ENCODE data around the gene ISM2. TPM values are rescaled to one million over a fixed set of nuclear protein-coding genes. Genes with fewer than 3 reads are reported as not detected.

Gene ISM2
- polyA plus RNA-seq, 2 of the 4 experiments (the other 2 are of a cell fraction), result 0.10 to 0.21 TPM

DNA sequence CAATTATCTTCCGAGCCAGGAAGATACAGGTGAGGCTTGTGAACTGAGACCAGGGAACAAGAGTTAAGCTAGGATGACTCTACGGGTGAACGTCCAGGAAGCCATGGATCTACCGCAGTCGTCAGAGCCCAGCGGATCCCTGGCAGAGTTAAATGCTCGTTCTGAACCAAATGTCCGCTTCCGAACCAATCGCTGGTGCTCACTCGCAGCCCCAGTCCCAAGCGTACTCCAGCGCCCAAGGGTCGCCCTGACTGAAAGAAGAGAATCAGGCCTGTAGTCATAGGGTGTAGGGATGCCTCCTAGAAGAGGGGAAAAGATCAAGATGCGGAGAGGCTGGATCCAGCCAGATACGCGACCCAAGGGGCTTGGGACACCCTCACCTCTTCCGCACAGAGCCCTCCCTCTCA is 41.5 kb downstream of the ISM2 start (continued):
- no peak for TF ChIP-seq MAX (IDR thresholded peaks at IDR 0.05)
- TF ChIP-seq FOXS1 (CRISPR knock-in tag; IDR thresholded peaks at IDR 0.05), result no peak
- no peak for TF ChIP-seq SREBF2 (IDR thresholded peaks at IDR 0.05)
- peak; percentile 35; the same call in 1 of the 2 replicates for TF ChIP-seq PHF8 (IDR thresholded peaks at IDR 0.05; ENCODE audit: borderline replicate concordance, low read depth)
- no peak for TF ChIP-seq SMC3 (IDR thresholded peaks at IDR 0.05)
- TF ChIP-seq MAZ (IDR thresholded peaks at IDR 0.05; ENCODE audit: borderline replicate concordance, low read depth, low read length), result no peak
- no peak for TF ChIP-seq JUNB (IDR thresholded peaks at IDR 0.05)
- no peak for TF ChIP-seq HOXA7 (CRISPR knock-in tag; IDR thresholded peaks at IDR 0.05)
- TF ChIP-seq RCOR1 (IDR thresholded peaks at IDR 0.05; ENCODE audit: low read depth, low read length), result no peak
- no peak for TF ChIP-seq RFX5 (IDR thresholded peaks at IDR 0.05)
- no peak for TF ChIP-seq NPAS2 (CRISPR knock-in tag; IDR thresholded peaks at IDR 0.05; ENCODE audit: borderline replicate concordance)
- TF ChIP-seq, protein P1, sequence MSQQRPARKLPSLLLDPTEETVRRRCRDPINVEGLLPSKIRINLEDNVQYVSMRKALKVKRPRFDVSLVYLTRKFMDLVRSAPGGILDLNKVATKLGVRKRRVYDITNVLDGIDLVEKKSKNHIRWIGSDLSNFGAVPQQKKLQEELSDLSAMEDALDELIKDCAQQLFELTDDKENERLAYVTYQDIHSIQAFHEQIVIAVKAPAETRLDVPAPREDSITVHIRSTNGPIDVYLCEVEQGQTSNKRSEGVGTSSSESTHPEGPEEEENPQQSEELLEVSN (IDR thresholded peaks at IDR 0.05; ENCODE audit: borderline replicate concordance, low read depth), result no peak
- TF ChIP-seq KDM5A (IDR thresholded peaks at IDR 0.05), result no peak

DNA sequence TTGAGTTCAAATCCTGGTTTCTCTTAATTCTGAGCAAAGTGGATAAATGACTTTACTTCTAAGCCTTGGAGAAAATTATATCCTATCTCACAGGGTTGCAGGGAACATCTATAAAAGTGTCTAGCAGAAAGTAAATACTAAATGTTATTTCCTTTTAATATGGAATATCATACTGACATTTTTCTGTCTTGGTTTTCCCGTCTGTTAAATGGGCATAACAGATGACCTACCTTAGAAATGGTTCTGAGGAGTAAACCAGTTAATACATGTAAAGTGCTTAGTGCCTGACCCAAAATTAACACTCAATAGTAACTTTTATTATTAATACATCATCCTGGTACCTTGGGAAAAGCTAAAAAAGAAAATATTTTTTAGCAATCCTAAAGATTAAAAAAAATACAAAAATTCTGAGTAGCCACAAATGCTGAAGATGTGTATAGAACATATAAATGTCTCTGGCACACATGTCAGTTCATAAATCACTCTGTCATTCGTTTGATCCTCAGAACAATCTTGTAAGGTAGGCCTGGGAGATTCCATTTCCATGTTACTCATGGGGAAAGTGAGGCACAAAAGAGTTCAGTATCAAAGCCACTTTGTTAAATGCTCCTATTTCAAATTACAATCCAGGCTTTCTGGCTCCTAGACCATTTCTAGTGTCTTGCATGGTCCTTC is 42.5 kb downstream of the ISM2 start:
- 66% methylated on average over 2 of the region's 2 CpGs for WGBS (ENCODE audit: missing lambda C conversion rate)
- Histone ChIP-seq H3K9me3 (no peaks in the 10 kb centered on the region), H3K27ac (no peak overlapping the region), H3K4me2 (peak overlapping the region; percentile 84), H3K4me1 (peaks cover 15% of the 10 kb centered on the region), H3K4me3 (peak overlapping the region; percentile 91; the same call in 2 of the 3 replicates)
- no peak for ATAC-seq
- DNase-seq (ENCODE audit: low read depth in 1 of 2, low spot score in 1 of 2), result no peak
- peak; percentile 51; the same call in 1 of the 2 replicates for TF ChIP-seq HDAC2 (IDR thresholded peaks at IDR 0.05)
- TF ChIP-seq ZC3H11A (IDR thresholded peaks at IDR 0.05), result no peak
- 0 out of 2 replicates have a peak, but pooled peaks have one; percentile 30 for TF ChIP-seq KDM1A (IDR thresholded peaks at IDR 0.05; ENCODE audit: low read depth)
- no peak for TF ChIP-seq TFCP2L1 (CRISPR knock-in tag; IDR thresholded peaks at IDR 0.05)
- ChIA-PET POLR2A (no interaction called here), CTCF (no interaction called here)
- FAIRE-seq, result no peak

- WGBS (ENCODE audit: missing lambda C conversion rate), result 95% methylated on average over 2 of the region's 2 CpGs
- CTCF ChIA-PET, result interaction anchor here (1.4 kb wide), 1 partner anchor 17 kb away, joined by 4 read pairs; no protein-coding TSS in a partner anchor
- H3K27ac ChIP-seq, result no peak overlapping the region
- no peak overlapping the region for H3K4me3 ChIP-seq
- no peak for ATAC-seq
- no peak for DNase-seq (ENCODE audit: low read depth in 1 of 2, low spot score in 1 of 2)
- no peaks in the 10 kb centered on the region for H3K4me1 ChIP-seq
- POLR2A ChIA-PET, result no interaction called here
- H3K4me2 ChIP-seq, result no peak overlapping the region
- no peak for TF ChIP-seq ZSCAN20 (CRISPR knock-in tag; IDR thresholded peaks at IDR 0.05)
- TF ChIP-seq, protein P1 (IDR thresholded peaks at IDR 0.05; ENCODE audit: borderline replicate concordance, low read depth), result no peak
- TF ChIP-seq, protein P2, sequence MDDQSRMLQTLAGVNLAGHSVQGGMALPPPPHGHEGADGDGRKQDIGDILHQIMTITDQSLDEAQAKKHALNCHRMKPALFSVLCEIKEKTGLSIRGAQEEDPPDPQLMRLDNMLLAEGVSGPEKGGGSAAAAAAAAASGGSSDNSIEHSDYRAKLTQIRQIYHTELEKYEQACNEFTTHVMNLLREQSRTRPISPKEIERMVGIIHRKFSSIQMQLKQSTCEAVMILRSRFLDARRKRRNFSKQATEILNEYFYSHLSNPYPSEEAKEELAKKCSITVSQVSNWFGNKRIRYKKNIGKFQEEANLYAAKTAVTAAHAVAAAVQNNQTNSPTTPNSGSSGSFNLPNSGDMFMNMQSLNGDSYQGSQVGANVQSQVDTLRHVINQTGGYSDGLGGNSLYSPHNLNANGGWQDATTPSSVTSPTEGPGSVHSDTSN (IDR thresholded peaks at IDR 0.05), result no peak
- no peak for TF ChIP-seq FOSL2 (IDR thresholded peaks at IDR 0.05)
- TF ChIP-seq FOSL2 (CRISPR knock-in tag; IDR thresholded peaks at IDR 0.05), result no peak
- TF ChIP-seq NPAS2 (CRISPR knock-in tag; IDR thresholded peaks at IDR 0.05; ENCODE audit: borderline replicate concordance), result no peak
- TF ChIP-seq RARB (CRISPR knock-in tag; IDR thresholded peaks at IDR 0.05), result no peak
- no peak for TF ChIP-seq ZNF302 (CRISPR knock-in tag; IDR thresholded peaks at IDR 0.05)
- TF ChIP-seq PHF8 (IDR thresholded peaks at IDR 0.05; ENCODE audit: borderline replicate concordance, low read depth), result no peak
- TF ChIP-seq MAZ (IDR thresholded peaks at IDR 0.05; ENCODE audit: borderline replicate concordance, low read depth, low read length), result no peak
- no peak for TF ChIP-seq ZC3H11A (IDR thresholded peaks at IDR 0.05)
- no peak for TF ChIP-seq ESRRA (IDR thresholded peaks at IDR 0.05; ENCODE audit: borderline replicate concordance, low read length)
- TF ChIP-seq TFCP2L1 (CRISPR knock-in tag; IDR thresholded peaks at IDR 0.05), result no peak
- no peak for TF ChIP-seq NR3C1 (IDR thresholded peaks at IDR 0.05)
- no peak for TF ChIP-seq KDM5A (IDR thresholded peaks at IDR 0.05)
- TF ChIP-seq BHLHE40 (IDR thresholded peaks at IDR 0.05; ENCODE audit: low read depth, low read length), result no peak
- TF ChIP-seq SREBF2 (IDR thresholded peaks at IDR 0.05), result no peak
- TF ChIP-seq, protein P3, sequence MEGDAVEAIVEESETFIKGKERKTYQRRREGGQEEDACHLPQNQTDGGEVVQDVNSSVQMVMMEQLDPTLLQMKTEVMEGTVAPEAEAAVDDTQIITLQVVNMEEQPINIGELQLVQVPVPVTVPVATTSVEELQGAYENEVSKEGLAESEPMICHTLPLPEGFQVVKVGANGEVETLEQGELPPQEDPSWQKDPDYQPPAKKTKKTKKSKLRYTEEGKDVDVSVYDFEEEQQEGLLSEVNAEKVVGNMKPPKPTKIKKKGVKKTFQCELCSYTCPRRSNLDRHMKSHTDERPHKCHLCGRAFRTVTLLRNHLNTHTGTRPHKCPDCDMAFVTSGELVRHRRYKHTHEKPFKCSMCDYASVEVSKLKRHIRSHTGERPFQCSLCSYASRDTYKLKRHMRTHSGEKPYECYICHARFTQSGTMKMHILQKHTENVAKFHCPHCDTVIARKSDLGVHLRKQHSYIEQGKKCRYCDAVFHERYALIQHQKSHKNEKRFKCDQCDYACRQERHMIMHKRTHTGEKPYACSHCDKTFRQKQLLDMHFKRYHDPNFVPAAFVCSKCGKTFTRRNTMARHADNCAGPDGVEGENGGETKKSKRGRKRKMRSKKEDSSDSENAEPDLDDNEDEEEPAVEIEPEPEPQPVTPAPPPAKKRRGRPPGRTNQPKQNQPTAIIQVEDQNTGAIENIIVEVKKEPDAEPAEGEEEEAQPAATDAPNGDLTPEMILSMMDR (IDR thresholded peaks at IDR 0.05), result no peak
- no peak for TF ChIP-seq RFX5 (IDR thresholded peaks at IDR 0.05)
- no peaks in the 10 kb centered on the region for H3K9me3 ChIP-seq
- FAIRE-seq, result no peak
Measured at GRCh38 chr14:77442196-77442595, 56.4 kb downstream of the ISM2 start.
